Right ventricle myocardium inferior (tissue), 1 donor: ENCODE measurements around the gene HLA-DPA1. TPM values are rescaled to one million over a fixed set of nuclear protein-coding genes. Genes with fewer than 3 reads are reported as not detected.
A peak's percentile ranks its signal among the peaks of the same experiment; 100 is the strongest.

Experiments
- ATAC-seq: fragments of 200-7000 bp; cut with Tn5 transposase; one replicate; pipeline ENCODE4 v1.9.1; 2020; ENCODE audit warnings: mild to moderate bottlenecking, moderate library complexity
- DNase-seq: peaks from one replicate; pipeline ENCODE4 v3.0.0; 2021; ENCODE audit errors: missing footprints
- intact Hi-C: fragments of 100-400 bp; cut with DNase I; formaldehyde crosslinking; loops from one replicate; pipeline ENCODE4 v1.11.0; 2022
- total RNA-seq: library from RNA; stranded (reverse); fragmentation: NEBNext Ultra II Directional; extraction: Animal tissue kit (Norgen Biotek cat#: 25700); gene quantifications from one replicate; pipeline ENCODE4 v1.2.1, GENCODE V29; 2021
- donor health status: DM: no; HTN: yes; CAD: no; lungs with severe emphysema.

Gene HLA-DPA1
- total RNA-seq, 1 donor from 2014 or later, result 42.8 TPM

- ATAC-seq, result peak; percentile 89
- intact Hi-C loops, result no loop called here
- no peak for DNase-seq
Observed at GRCh38 chr6:33029328-33030184, 43.9 kb downstream of the HLA-DPA1 start.

- ATAC-seq (no peak), DNase-seq (no peak)
- intact Hi-C loops, result no loop called here
Observed at GRCh38 chr6:33028220-33028849, 45.1 kb downstream of the HLA-DPA1 start.

GRCh38 chr6:33024521-33024920 lies 48.9 kb downstream of the HLA-DPA1 start:
- intact Hi-C loops, result no loop called here
- no peak for ATAC-seq
- no peak for DNase-seq

GRCh38 chr6:33023536-33023935 lies 49.9 kb downstream of the HLA-DPA1 start:
- ATAC-seq (no peak), DNase-seq (no peak)
- intact Hi-C loops, result no loop called here

- intact Hi-C loops, result no loop called here
- DNase-seq (no peak), ATAC-seq (no peak)
Observed at GRCh38 chr6:33021917-33022316, 51.5 kb downstream of the HLA-DPA1 start.

GRCh38 chr6:33019372-33019771 lies 54.1 kb downstream of the HLA-DPA1 start:
- DNase-seq (no peak), ATAC-seq (peak; percentile 15)
- intact Hi-C loops, result loop anchor here (10.0 kb wide), 1 partner anchor 125 kb away; no protein-coding TSS in a partner anchor

- intact Hi-C loops, result loop anchor here (10.0 kb wide), 1 partner anchor 126 kb away; no protein-coding TSS in a partner anchor
- DNase-seq (peak; percentile 74), ATAC-seq (peak; percentile 83)
Observed at GRCh38 chr6:33018904-33019303, 54.5 kb downstream of the HLA-DPA1 start.

- DNase-seq (no peak), ATAC-seq (no peak)
- intact Hi-C loops, result loop anchor here (10.0 kb wide), 1 partner anchor 126 kb away; no protein-coding TSS in a partner anchor
Observed at GRCh38 chr6:33018418-33018817, 55.0 kb downstream of the HLA-DPA1 start.

GRCh38 chr6:33017694-33018353 lies 55.6 kb downstream of the HLA-DPA1 start:
- ATAC-seq (no peak), DNase-seq (no peak)
- intact Hi-C loops, result loop anchor here (10.0 kb wide), 1 partner anchor 127 kb away; no protein-coding TSS in a partner anchor

- intact Hi-C loops, result loop anchor here (10.0 kb wide), 1 partner anchor 128 kb away; no protein-coding TSS in a partner anchor
- ATAC-seq (no peak), DNase-seq (no peak)
Observed at GRCh38 chr6:33017018-33017417, 56.4 kb downstream of the HLA-DPA1 start.

- intact Hi-C loops, result loop anchor here (1.0 to 10.0 kb wide), 3 partner anchors 63 to 233 kb away; no protein-coding TSS in a partner anchor
- DNase-seq, result no peak
- no peak for ATAC-seq
Observed at GRCh38 chr6:33015798-33016197, 57.7 kb downstream of the HLA-DPA1 start.

- ATAC-seq (peak; percentile 58), DNase-seq (no peak)
- intact Hi-C loops, result loop anchor here (1.0 to 10.0 kb wide), 3 partner anchors 64 to 233 kb away; no protein-coding TSS in a partner anchor
Observed at GRCh38 chr6:33014841-33015634, 58.4 kb downstream of the HLA-DPA1 start.

Other genes starting within 250 kb of the HLA-DPA1 start
- gene TAP2, start 234.9 kb downstream of the HLA-DPA1 start, total RNA-seq, result 19.3 TPM
- 19.6 TPM for gene PSMB8, start 229.6 kb downstream of the HLA-DPA1 start, total RNA-seq
- 19.1 TPM for gene TAP1, start 219.9 kb downstream of the HLA-DPA1 start, total RNA-seq
- gene PSMB9, start 219.5 kb downstream of the HLA-DPA1 start, total RNA-seq, result 13.4 TPM
- gene HLA-DMB, start 132.6 kb downstream of the HLA-DPA1 start, total RNA-seq, result 8.8 TPM
- 19.7 TPM for gene HLA-DMA, start 120.6 kb downstream of the HLA-DPA1 start, total RNA-seq
- gene BRD2, start 105.1 kb downstream of the HLA-DPA1 start, total RNA-seq, result 64.1 TPM
- 1.5 TPM for gene HLA-DOA, start 64.1 kb downstream of the HLA-DPA1 start, total RNA-seq
- 38.4 TPM for gene HLA-DPB1, start 2.3 kb upstream of the HLA-DPA1 start, total RNA-seq
- gene COL11A2, start 118.8 kb upstream of the HLA-DPA1 start, total RNA-seq, result 1.1 TPM
- 39.3 TPM for gene RXRB, start 127.0 kb upstream of the HLA-DPA1 start, total RNA-seq
- 55.4 TPM for gene SLC39A7, start 127.2 kb upstream of the HLA-DPA1 start, total RNA-seq
- 25.0 TPM for gene HSD17B8, start 131.0 kb upstream of the HLA-DPA1 start, total RNA-seq
- 27.7 TPM for gene RING1, start 134.9 kb upstream of the HLA-DPA1 start, total RNA-seq
- gene VPS52, start 198.2 kb upstream of the HLA-DPA1 start, total RNA-seq, result 31.4 TPM
- gene RPS18, start 198.4 kb upstream of the HLA-DPA1 start, total RNA-seq, result 1,075 TPM
- 8.5 TPM for gene B3GALT4, start 203.5 kb upstream of the HLA-DPA1 start, total RNA-seq
- 15.9 TPM for gene WDR46, start 215.6 kb upstream of the HLA-DPA1 start, total RNA-seq
- 57.8 TPM for gene PFDN6, start 216.0 kb upstream of the HLA-DPA1 start, total RNA-seq
- gene RGL2, start 225.3 kb upstream of the HLA-DPA1 start, total RNA-seq, result 64.5 TPM
- 82.3 TPM for gene TAPBP, start 240.4 kb upstream of the HLA-DPA1 start, total RNA-seq
- 10.8 TPM for gene ZBTB22, start 244.1 kb upstream of the HLA-DPA1 start, total RNA-seq
- gene DAXX, start 249.3 kb upstream of the HLA-DPA1 start, total RNA-seq, result 22.4 TPM